Measurements from ENCODE around the gene INPPL1.
A peak's percentile ranks its signal among the peaks of the same experiment; 100 is the strongest.

DNA sequence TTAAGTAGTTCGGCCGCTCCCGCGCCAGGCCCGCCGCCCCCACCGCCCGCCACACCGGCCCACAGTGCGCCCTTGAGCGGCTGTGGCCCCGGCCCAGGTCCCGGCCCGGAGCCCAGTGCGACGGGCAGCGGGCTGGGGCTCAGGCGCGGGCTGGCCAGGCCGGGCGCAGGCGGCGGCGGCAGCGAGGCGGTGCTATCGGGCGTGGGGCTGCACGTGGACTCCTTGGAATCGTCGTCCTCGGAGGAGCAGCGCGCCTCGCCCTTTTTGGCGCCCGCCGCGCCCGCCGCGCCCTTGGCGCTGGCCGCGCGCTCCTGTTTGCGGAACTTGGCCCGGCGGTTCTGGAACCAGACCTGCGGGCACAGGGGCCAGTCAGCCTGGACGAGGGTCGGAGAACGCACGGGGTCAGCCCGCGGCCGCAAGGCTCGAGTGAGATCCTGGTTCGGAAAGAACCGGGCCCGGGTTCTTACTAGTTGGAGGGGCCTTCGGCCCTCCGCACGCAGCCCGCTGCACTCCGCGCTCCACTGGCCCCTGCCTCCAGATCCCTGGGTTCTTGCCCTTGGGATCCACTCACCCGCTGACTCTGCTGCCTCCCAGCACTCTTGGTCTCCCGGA is 15.4 kb downstream of the INPPL1 start:
- TF ChIP-seq, protein P1, sequence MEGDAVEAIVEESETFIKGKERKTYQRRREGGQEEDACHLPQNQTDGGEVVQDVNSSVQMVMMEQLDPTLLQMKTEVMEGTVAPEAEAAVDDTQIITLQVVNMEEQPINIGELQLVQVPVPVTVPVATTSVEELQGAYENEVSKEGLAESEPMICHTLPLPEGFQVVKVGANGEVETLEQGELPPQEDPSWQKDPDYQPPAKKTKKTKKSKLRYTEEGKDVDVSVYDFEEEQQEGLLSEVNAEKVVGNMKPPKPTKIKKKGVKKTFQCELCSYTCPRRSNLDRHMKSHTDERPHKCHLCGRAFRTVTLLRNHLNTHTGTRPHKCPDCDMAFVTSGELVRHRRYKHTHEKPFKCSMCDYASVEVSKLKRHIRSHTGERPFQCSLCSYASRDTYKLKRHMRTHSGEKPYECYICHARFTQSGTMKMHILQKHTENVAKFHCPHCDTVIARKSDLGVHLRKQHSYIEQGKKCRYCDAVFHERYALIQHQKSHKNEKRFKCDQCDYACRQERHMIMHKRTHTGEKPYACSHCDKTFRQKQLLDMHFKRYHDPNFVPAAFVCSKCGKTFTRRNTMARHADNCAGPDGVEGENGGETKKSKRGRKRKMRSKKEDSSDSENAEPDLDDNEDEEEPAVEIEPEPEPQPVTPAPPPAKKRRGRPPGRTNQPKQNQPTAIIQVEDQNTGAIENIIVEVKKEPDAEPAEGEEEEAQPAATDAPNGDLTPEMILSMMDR (IDR thresholded peaks at IDR 0.05) = peak in 3 of 6 experiments; percentile 16 to 34 (median 34)
- no peak for TF ChIP-seq POLR2A (IDR thresholded peaks at IDR 0.05)
